GM21381 (cell line): ENCODE data around the gene VPS13A.
"Not testable (repeated sequence)": the region's sequence is repeated elsewhere in the genome, so short reads cannot be mapped to it uniquely, and the experiment has no call there.

Experiments used
- ATAC-seq: cut with Tn5 transposase; IDR thresholded peaks from one replicate; pipeline ENCODE4 v1.9.1; 2021; ENCODE audit warnings: mild to moderate bottlenecking, moderate library complexity; ENCODE audit not compliant: unreplicated experiment

VPS13A gene

GRCh38 chr9:77291714-77292113 lies 114.4 kb downstream of the VPS13A start:
- ATAC-seq, result no peak

DNA sequence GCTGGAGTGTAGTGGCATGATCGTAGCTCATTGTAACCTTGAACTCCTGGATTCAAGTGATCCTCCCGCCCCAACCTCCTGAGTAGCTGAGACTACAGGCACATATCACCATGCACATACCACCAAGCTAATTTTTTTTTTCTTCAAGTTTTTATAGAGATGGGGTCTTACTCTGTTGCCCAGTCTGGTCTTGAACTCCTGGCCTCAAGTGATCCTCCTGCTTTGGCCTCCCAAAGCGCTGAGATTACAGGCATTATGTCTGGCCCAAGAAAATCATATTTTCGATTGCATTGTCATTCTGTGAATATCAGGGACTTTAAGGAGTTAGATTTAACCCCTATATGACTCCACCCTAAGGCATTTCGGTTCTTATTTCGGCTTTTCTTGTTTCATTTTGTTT lies 116.6 kb downstream of the VPS13A start:
- no peak for ATAC-seq

- peak; percentile 76 for ATAC-seq
Observed at GRCh38 chr9:77304543-77304942, 127.2 kb downstream of the VPS13A start.

GRCh38 chr9:77305622-77306400 lies 128.5 kb downstream of the VPS13A start:
- no peak for ATAC-seq

- ATAC-seq, result no peak
Observed at GRCh38 chr9:77307166-77307565, 129.8 kb downstream of the VPS13A start.

GRCh38 chr9:77316058-77316457 lies 138.7 kb downstream of the VPS13A start:
- ATAC-seq, result no peak

- ATAC-seq, result no peak
Observed at GRCh38 chr9:77325058-77325457, 147.7 kb downstream of the VPS13A start.

GRCh38 chr9:77328102-77328501 lies 150.8 kb downstream of the VPS13A start:
- ATAC-seq, result no peak

DNA sequence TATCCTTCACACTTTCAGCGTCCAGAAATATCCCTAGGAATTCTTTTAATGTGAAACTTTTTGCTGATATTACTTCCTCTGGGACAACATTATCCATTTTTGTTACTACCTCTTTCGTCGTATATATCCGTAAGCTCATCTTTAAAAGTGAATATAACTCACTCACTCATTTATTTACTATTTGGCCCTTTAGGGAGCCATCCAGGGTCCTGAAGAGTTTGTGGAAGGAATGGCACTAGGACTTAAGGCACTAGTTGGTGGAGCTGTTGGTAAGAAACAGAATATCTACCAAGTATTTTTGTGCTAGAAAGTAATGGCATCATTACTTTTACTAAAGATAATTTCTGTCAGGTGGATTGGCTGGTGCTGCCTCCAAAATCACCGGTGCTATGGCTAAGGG lies 192.7 kb downstream of the VPS13A start:
- ATAC-seq, result no peak

- no peak for ATAC-seq
Observed at GRCh38 chr9:77374266-77374665, 196.9 kb downstream of the VPS13A start.

- ATAC-seq, result no peak
Observed at GRCh38 chr9:77375956-77376532, 198.7 kb downstream of the VPS13A start.

DNA sequence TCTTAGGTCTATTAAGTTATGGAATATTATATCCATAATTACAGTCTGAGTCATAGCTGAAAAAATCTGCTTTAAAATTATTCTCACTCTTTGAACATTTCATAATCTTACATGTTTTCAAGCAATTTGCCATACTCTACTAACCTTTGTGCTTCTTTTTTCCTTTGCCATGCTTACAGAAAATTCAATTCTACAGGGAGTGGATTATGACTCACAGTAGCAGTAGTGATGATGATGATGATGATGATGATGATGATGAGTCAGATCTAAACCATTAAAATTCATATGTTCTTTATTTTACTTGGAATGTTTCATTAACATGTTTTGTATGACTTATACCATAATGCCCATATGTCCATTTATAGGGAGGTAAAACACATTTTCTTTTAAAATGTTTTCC lies 207.1 kb downstream of the VPS13A start:
- ATAC-seq, result no peak

- no peak for ATAC-seq
Observed at GRCh38 chr9:77386187-77386586, 208.9 kb downstream of the VPS13A start.

- no peak for ATAC-seq
Observed at GRCh38 chr9:77391834-77392233, 214.5 kb downstream of the VPS13A start.

DNA sequence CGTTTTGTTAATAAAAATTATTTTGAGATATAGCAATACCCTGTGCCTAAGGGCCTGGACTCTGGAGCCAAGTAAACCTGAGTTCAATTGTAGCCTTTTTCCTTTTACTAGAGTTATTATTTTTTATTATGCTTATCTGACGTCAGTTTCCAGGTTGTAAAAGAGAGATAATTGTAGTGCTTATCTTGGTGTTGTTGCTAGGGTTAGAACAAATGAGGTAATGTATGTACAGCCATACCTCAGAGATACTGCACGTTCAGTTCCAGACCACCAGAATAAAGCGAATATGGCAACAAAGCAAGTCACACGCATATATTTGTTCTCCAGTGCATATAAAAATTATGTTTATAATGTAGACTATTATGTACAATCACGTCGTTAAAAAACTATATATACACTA lies 215.0 kb downstream of the VPS13A start:
- ATAC-seq, result no peak

DNA sequence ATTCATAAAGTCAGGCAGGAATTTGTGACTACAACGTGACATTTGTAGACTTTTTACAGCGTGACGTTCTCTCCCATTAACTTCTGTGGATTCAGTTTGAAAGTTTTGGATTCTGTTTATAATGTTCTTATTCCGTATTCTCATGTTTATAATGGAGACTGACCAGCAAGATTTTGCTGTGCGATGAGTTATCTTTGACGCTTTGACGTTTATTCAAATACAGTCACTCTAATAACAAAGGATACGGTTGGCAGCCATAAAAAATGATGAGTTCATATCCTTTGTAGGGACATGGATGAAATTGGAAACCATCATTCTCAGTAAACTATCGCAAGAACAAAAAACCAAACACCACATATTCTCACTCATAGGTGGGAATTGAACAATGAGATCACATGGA lies 221.2 kb downstream of the VPS13A start:
- not testable (repeated sequence) for ATAC-seq

GRCh38 chr9:77399964-77400363 lies 222.6 kb downstream of the VPS13A start:
- no peak for ATAC-seq

DNA sequence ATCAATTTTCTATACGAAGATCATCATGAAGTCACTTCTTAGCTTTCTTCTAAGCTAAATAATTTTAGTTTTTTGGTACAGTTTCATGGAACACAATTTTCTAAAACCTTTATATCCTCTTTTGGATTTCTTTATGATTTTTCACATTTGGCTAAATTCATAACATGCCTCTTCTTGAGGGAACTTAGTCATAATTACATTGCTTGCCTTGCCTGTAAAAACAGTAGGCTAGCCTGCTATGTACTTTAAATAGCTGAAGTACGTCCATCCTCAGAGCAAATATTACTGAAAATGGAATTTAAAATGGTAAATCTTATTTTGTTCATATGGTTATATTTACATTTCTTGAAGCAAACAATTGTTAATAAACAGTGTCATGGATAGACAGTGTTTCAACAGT lies 225.0 kb downstream of the VPS13A start:
- no peak for ATAC-seq

- ATAC-seq, result no peak
Observed at GRCh38 chr9:77403239-77403638, 225.9 kb downstream of the VPS13A start.

GRCh38 chr9:77408521-77408920 lies 231.2 kb downstream of the VPS13A start:
- not testable (repeated sequence) for ATAC-seq

DNA sequence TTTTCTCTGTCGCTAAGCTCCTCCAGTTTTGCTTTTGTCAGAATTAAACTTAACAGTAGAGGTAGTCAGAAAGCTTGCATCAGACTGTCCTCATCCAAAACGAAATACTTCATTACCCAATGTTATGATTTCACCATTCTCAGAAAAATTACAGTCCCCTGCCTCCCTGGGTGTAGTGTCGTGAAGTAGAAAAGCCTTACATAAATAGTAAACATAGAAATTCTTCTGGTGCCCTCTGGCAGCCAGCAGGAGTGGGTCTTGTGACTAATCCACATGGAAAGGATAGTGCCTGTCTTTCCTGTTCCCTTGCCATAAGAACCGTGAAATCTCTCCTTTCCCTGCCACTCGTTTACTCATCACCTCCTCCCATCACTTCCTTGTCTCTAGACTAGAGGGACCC lies 240.2 kb downstream of the VPS13A start:
- ATAC-seq, result no peak

DNA sequence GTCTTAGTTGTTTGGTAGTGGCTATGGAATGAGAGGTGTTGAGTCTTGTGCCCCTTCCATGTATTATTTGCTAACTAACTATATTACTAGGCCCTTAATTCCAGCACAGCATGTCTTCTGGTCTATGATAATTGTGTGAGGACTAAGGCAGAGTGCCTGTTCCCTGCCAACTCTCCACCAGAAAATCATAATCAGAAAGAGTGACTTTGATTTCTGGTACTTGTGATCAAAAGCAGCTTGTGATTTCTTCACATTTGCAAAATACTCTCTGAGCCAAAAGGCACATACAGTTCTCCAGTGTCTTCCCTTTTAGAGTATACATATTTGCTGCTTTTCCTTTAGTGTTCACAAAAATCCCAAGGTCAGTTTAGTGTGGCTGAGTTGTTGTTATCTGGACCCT lies 240.9 kb downstream of the VPS13A start:
- ATAC-seq, result no peak

- ATAC-seq, result no peak
Observed at GRCh38 chr9:77420641-77421040, 243.3 kb downstream of the VPS13A start.
